ENCODE results near the gene SLAIN2.
"Not testable (repeated sequence)": the region's sequence is repeated elsewhere in the genome, so short reads cannot be mapped to it uniquely, and the experiment has no call there.

Gene SLAIN2

DNA sequence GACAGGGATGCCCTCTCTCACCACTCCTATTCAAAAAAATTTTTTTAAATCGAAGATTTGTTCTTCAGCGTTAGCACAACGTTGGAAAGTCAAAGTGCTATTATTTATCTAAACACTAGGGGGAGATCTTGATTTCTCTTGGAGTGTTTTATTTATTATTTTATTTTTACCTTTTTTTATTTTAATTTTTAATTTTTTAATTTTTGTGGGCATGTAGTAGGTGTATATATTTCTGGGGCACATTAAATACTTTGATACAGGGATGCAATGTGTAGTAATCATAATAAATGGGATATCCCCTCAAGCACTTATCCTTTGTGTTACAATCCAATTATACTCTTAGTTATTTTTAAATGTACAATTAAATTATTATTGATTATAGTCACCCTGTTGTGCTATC is 104.4 kb downstream of the SLAIN2 start:
- FAIRE-seq: peak; percentile 80

DNA sequence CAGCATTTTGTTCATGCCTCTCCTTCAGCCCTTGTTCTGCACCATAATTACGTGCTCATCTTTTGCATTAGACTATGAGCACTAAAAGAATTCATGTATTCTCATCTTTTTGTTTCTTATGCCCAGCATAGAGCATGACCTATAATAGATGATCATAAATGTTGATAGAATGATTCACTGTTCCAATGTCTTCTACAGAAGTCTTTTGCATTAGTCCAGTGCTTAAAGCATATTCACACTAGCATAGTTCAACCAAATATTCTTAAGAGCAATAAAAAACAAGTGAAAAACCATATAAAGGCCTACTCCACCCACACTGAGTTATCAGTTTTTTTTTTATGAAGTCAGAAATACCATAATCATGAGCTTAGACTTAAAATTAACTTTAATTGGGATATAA is 105.3 kb downstream of the SLAIN2 start:
- no peak for FAIRE-seq

GRCh38 chr4:48449151-48449550 is 107.8 kb downstream of the SLAIN2 start:
- FAIRE-seq: no peak

DNA sequence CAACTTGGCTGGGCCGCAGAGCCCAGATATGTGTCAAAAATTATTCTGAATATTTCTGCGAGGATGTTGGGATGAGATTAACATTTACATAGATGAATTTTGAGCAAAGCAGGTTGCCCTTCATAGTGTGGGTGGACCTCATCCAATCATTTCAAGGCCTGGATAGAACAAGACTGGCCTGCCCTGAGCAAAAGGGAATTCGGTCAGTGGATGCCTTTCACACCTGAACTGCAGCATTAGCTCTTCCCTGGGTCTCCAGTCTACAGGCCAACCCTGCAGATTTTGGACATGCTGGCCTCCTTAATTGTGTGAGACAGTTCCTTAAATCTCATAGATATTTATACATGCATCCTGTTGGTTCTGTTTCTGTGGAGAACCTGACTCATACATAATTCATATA is 109.4 kb downstream of the SLAIN2 start:
- FAIRE-seq: no peak

- not testable (repeated sequence) for FAIRE-seq
Measured at GRCh38 chr4:48451656-48452055, 110.3 kb downstream of the SLAIN2 start.

DNA sequence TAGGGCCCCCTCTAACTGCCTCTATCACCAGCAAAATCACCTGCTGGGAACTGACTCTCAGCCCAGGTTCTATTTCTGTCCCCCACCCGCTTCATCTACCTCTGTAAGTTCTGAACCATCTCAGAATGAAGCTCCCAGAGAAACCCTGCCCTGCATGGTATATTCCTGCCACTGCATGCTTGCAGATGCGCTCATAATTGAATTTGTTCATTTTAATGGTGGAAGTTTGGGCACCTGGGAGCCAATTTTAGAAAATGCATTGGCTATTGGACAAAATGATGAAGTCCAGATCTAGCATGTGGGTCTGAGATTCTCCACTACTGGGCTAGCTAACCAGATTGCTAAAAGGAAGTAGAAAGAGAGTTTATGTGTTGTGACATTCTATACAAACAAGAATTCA is 113.3 kb downstream of the SLAIN2 start:
- FAIRE-seq: no peak

GRCh38 chr4:48461000-48461399 is 119.7 kb downstream of the SLAIN2 start:
- FAIRE-seq: no peak

- no peak for FAIRE-seq
Measured at GRCh38 chr4:48462363-48462762, 121.0 kb downstream of the SLAIN2 start.

- no peak for FAIRE-seq
Measured at GRCh38 chr4:48467442-48467841, 126.1 kb downstream of the SLAIN2 start.

DNA sequence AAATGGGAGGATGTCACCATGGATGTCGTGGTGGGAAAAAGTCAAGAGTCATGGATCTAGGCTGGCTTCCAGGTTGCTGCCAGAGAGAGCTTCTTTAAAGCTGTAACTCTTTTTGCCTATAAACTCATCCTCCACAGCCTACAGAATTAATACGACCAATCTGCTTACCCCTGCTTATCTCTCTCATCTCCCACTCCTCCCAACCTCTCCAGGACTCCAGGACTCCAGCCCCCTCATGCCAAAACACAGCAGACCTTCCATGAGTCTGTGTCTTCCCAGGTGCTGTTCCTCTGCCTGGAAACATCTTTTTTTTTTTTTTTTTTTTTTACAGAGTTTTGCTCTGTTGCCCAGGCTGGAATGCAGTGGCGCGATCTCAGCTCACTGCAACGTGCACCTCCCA is 126.6 kb downstream of the SLAIN2 start:
- no peak for FAIRE-seq

GRCh38 chr4:48470137-48470536 is 128.8 kb downstream of the SLAIN2 start:
- no peak for FAIRE-seq

- no peak for FAIRE-seq
Measured at GRCh38 chr4:48470570-48470969, 129.2 kb downstream of the SLAIN2 start.

DNA sequence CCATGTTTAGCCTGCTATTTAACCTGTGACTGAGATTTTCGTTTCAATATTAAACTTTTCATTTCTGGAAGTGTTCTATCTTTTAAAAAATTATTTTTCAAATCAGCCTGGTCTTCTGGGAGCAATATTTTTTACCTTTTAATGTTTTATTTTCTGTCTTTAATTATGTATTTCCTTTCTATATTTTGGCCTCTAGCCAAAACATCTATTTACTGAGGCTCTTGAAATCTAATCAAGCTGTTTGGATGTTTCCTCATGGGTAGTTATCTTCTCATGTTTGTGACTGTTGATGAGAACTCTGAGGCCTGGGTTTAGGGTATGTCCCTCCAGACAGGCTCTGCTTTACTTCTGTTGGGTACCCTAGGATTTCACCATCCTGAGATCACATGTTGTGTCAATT is 131.5 kb downstream of the SLAIN2 start:
- FAIRE-seq: no peak

DNA sequence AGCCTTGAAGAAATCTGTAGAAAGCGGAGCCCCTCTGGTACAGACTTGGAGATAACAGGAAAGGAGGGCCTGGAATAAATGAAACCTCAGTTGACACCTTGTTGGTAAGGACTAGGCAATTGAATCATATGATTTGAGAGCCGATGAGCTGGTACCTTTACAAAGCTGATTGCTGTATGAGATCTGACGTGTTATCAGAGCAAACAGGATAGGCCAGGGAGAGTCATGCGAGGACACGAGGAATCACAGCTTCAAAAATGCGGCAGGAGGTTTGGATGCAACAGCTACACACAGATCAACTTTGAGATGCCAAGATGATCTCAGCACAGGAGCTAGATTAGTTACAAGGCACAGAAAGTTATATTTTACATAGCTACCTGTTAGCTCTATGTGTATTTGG is 134.4 kb downstream of the SLAIN2 start:
- no peak for FAIRE-seq
